Measurements from ENCODE around the gene SHBG.
A peak's percentile ranks its signal among the peaks of the same experiment; 100 is the strongest.
"Not testable (repeated sequence)": the region's sequence is repeated elsewhere in the genome, so short reads cannot be mapped to it uniquely, and the experiment has no call there.

SHBG gene, protein sequence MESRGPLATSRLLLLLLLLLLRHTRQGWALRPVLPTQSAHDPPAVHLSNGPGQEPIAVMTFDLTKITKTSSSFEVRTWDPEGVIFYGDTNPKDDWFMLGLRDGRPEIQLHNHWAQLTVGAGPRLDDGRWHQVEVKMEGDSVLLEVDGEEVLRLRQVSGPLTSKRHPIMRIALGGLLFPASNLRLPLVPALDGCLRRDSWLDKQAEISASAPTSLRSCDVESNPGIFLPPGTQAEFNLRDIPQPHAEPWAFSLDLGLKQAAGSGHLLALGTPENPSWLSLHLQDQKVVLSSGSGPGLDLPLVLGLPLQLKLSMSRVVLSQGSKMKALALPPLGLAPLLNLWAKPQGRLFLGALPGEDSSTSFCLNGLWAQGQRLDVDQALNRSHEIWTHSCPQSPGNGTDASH

DNA sequence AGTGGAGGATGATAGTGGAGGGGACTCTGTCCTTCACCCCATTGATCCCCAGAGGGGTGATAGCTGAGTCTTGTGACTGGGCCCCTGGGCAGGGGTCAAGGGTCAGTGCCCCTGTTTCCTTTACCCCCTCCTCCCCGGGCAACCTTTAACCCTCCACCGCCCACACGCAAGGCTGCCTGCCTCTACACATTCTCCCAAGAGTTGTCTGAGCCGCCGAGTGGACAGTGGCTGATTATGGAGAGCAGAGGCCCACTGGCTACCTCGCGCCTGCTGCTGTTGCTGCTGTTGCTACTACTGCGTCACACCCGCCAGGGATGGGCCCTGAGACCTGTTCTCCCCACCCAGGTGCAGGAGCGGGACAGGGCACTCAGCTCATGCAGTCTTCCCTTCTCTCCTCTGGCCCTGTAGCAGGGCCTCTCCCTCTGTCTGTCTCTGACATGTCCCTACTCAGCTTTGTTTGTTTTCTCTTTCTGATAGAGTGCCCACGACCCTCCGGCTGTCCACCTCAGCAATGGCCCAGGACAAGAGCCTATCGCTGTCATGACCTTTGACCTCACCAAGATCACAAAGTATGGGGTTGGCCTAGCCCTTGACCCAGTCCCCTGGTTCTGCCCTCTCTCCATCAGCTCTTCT, at the start of gene SHBG:
Gene SHBG, plus strand, starts transcription at position 197 of the 633 bp plus-strand sequence. Its CDS starts 38 bp downstream, at position 235.
- no peak for DNase-seq

DNA sequence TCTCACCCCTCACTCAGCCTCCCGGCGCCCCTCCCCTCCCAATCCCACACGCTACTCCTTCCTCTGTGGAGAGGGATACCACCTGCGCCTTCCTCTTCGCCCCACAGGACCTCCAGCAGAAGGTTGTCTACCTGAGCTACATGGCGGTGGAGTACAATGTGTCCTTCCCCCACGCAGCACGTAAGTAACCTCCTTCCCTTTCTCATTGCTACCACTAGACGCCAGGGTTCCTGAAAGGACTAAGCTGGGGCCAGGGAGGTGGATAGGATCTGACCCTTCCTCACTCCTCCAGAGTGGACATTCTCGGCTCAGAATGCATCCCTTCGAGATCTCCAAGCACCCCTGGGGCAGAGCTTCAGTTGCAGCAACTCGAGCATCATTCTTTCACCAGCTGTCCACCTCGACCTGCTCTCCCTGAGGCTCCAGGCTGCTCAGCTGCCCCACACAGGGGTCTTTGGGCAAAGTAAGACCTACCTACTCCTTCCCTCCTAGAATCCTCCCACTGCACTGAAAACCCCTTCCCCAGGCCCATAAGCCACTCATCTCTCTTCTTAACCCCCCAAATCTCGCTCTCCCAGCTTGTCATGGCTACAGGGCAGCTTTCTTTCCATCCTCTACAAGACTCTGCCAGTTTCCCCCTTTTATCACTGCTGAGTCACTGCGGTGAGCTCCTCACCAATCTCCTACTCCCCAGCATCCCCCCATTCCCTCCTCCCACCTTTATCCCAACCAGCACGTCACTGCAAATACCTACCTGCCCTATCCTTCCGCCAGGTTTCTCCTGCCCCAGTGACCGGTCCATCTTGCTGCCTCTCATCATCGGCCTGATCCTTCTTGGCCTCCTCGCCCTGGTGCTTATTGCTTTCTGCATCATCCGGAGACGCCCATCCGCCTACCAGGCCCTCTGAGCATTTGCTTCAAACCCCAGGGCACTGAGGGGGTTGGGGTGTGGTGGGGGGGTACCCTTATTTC, 49.0 kb upstream of the SHBG start:
- DNase-seq = no peak

DNA sequence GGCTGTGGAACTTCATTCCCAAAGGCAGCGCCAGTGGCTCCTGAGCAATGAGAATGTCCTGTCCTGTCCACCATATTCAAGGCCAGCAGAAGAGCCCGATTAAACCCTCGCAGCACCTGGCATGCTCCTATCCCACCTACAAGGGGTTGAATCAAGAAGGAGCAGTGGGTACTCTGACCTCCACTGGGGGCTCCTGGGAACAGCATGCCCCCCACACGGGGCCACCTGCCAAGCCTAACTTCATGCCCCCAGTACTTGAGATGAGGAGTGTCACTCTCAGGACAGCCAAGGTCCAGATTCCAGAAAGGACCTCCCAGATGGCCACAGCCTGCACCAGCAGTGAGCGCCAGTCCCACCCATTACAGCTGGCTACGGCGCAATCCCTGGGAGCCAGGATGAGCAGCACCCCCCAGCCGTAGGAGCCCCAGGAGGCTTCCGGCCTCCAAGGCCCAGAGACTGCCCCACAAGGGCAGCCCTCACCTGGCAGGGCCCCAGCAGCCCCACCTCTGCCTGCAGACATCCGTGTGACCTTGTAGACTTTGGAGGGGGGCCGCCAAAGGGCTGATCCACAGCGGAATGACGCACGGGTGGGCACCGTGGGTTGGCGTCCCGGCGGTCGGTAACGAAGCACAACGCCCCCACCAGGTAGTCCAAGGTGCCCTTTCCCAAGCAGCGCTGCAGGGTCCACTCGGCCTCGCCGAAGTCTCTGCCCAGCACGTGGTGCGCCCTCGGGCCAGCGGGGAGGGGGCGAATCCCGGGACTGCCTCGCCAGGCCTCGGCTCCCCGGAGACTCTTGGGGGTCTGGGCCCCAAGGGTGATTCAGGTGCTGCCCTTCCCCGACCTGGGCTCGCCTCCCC, 47.3 kb upstream of the SHBG start:
- DNase-seq = no peak

DNA sequence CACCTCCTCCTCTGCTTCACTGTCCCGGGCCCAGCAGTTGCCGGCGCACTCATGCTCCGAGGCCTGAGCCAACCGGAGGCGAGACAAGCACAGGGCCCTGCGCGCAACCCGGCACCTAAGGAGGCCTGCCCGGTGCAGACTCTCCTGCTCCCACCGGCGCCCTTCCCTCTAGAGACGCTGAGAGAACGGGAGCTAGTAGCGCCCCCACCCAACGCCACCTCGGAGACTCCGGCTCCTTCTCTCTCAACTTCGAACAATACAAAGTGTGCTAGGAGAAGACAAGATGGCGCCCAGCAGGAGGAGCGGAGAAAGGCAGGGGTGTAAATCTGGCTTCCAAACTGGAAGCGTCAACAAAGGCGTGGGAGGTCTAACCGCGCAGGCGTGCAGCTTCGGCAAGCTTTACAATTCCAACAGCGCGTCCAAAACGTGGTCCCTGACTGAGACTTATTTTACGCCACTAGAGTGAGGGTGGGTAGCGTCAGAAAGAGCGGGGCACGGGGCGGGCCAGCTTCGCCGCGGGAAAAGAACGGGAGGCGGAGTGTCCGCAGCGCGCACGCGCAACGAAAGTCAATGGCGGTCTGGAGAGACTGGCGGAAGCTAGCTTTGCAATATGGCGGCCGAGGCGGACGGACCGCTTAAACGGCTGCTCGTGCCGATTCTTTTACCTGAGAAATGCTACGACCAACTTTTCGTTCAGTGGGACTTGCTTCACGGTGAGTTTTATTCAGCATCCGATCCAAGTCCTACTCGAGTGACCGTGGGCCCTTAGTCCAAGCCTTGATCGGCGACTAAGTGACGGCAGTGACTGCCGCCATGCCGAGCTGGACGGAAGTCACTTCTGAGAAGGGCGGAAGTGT, 46.5 kb upstream of the SHBG start, which contains the start of gene MPDU1:
Gene MPDU1, plus strand, starts transcription at position 600 of the 857 bp plus-strand sequence. Its CDS starts 11 bp downstream, at position 611.
- peak; percentile 95 for DNase-seq

DNA sequence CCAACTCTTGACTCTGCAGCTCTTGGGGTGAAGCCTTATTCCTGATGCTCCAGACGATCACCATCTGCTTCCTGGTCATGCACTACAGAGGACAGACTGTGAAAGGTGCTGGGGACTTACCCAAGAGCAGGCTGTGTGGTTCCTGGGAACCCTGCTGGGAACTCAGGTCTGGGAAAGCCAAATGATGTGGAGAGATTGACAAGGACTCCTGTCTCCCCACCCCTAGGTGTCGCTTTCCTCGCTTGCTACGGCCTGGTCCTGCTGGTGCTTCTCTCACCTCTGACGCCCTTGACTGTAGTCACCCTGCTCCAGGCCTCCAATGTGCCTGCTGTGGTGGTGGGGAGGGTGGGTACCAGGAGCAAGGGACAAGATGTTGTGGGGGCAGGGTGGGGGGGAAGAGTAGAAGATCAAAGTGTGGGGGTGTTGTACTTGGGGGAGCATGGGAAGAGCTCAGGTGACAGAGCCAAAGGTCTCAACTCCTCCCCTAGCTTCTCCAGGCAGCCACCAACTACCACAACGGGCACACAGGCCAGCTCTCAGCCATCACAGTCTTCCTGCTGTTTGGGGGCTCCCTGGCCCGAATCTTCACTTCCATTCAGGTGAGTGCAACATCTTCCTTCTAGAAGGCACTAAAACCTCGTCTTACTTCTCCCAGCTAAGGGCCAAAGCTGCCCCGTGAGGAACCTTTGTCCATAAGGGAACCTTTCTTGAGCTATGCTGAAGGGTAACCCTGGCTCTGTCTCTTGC, 43.1 kb upstream of the SHBG start:
- DNase-seq = no peak

DNA sequence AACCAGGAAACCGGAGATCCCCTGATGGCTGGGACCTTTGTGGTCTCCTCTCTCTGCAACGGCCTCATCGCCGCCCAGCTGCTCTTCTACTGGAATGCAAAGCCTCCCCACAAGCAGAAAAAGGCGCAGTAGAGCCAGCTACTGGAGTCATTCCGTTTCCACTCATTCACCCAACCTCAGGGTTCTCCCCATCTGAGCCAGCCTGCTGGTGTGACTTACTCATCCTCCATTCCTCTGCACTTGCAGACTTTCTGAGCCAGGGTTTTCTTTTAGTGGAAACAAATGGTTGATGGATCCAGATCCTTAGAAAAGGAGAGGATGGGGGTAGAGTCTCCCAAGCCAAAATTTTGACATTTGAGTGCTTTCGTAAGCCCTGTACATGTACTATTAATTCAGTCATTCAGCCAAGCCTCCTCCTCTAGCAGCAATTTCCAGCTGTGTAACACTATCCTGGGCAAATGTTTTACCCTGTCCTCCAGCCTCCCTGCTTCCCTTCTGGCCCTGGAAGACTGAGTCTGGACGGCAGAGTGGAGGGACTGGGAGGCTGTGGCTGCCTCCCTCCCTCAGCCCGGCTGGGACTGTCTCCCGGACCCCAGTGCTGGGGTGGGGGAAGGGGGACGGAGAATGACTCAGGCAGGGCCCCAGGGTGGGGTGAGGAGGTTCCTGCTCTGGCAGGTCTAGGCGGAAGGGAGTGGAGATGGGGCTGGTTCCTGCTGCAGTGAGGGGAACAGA, 42.3 kb upstream of the SHBG start:
- DNase-seq = no peak

DNA sequence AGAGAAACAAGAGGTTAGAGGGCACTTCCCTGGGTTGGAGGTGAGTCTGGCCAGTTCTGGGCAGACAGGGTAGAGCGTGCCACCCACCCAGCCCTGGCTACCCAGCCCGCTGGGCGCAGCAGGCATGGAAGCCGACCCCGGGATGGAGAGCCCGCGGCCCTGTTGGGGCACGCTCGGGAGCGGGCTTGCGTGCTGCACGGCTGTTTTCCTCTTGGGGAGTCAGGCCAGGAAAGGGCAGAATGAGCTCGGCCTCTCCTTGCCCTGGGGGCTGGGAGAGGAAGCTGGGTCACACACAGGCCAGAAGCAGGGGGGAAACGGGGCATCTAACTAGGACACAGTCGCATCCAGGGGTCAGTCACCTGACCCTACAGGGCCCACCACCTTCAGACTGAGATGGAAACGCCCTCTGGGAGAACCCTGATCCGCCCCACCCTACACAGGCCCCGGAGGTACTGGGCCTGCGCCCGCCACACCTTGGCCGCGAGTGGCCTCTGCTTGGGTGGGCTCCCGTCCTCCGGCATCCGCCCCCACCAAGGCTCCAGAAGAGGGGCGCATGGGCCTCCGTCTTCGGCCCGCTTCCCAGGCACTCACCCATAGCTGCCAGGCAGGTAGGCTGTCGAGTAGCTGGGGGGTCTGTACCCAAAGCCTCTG, 41.3 kb upstream of the SHBG start:
- no peak for DNase-seq

DNA sequence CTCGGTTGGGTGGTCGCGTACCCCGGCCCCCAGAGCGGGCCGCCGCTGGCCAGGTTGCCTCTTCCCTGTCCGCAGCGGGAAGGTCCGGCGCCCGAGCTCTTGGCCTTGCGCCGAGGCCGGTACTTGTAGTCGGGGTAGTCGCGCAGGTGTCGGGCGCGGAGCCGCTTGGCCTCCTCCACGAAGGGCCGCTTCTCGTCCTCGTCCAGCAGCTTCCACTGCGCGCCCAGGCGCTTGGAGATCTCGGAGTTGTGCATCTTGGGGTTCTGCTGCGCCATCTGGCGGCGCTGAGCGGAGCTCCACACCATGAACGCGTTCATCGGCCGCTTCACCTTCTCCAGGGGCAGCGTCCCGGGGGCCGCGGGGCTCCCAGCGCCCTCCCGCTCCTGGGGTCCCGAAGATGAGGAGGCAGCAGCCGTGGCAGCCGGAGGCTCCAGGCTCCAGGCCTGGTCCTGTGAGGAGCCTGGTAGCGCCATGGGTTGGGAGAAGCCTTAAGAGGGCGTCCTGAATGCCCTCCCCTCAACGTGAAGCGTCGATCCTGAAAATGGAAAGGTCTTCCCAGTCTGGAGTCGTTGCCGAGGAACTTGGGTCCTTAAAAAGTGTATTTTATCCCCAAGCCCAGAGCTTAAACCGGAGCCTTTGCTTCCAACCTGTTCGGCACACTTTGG, 40.6 kb upstream of the SHBG start:
- DNase-seq = peak; percentile 66

DNA sequence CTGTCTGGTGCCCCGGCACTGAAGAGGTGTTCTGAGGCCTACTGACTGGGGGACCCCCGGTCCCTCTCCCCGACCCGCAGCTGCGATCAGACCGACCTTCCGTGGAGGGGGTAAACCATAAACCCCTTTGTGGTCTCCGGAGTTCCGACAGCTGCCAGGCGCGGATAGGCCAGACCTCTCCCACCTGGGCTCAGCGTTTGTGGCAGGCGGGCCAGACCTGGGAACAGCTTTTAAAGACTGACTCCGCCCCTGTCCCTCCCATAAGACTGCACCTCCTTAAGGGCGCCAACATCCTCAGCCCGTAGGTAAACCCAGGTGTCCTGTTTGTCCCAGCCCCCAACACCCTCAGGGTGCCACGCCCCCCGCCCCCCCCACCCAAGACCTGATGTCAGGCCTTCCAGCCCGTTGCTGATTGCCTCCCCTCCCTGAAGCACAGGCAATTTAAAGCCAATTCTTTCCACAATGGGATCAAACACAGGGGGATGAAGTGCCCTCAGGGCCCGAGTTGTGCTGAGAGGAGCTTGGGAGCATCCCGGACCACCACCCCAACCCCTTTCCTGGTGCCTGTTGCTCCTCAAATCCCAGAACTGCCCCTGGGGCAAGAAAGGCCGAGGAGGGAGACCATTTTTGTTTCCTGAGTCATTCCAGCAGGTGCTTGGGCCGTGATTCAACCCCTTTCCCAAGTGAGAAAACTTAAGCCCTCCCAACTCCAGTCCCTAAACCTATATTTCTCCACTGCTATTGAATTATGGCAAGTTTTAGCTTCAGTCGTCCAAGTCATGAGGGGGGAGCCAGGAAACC, 39.8 kb upstream of the SHBG start, which contains the start of gene SOX15:
Gene SOX15, minus strand, starts transcription at position 204 of the 801 bp plus-strand sequence. CDS start 418 bp downstream, outside the sequence.
- DNase-seq = no peak

GRCh38 chr17:7590743-7591142, 39.2 kb upstream of the SHBG start:
- DNase-seq = no peak

- no peak for DNase-seq
Measured at GRCh38 chr17:7591596-7591995, 38.3 kb upstream of the SHBG start.

DNA sequence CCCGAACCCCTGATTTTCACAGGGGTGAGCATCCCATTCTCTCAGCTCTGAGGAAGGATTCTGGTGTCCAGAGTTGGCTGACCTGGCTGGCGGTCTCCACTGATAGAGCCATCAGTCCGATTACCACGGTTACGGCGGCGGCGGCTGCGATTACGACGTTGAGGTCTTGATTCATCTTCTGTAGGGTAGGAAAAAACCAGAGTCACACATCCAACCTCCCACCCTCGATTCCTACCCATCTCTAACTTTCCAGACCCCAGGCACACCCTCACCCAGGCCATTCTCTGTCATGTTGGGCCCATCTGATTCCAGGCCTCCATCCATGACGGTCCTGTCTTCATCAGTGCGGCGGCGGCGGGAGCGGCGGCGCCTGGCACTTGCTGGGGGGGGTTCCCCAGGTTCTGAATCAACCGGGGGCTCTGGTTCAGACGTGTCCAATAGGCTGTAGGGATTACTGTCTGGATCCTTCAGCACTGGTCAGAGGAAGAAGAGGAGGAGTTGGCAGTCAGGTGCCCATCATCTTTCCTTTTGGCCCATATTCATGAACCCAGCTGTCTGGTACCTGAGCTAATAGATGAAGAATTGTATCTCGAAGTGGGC, 37.4 kb upstream of the SHBG start:
- DNase-seq = no peak

DNA sequence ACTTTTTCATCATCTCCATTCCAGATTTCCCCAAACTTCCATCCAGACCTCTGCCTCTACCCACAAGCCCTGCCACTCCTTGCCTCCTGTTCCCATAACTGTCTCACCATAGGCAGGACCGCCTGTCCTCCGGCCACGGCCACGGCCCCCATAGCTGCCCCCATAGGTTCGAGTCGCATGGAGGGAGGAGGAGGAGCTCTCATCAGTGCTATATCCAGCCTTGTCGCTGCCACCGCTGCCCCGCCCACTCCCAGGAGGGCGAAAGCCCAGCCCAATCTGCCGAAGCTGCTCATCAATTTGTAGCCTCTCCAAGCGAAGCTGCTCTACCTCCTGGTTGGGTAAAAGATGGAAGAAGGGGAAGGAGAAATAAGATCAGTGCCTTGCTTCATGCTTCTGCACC, 36.6 kb upstream of the SHBG start:
- no peak for DNase-seq

- DNase-seq = not testable (repeated sequence)
Measured at GRCh38 chr17:7597561-7597960, 32.4 kb upstream of the SHBG start.

- DNase-seq = no peak
Measured at GRCh38 chr17:7606280-7606679, 23.7 kb upstream of the SHBG start.

DNA sequence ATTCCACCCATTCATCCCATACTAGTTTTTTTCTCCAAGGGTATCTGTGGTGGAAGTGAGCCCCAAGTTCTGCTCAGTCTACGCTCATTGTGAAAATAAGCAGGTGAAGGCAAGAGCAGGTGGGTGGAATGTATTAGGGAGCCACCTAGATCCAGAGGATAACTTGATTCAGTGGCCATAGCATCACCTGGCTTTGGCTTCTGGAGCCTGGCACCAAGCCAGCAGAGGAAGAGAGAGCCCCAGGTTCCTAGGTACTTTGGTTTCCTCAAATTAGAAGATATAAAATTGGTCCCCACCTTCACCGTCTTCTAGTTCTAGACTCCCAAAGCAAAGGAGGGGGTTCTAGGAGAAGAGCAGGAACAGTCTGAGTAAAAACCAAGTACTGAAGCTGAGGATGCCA, 19.3 kb upstream of the SHBG start:
- DNase-seq = no peak

All from activated CD4-positive, CD25-positive, alpha-beta regulatory T cell treated with anti-CD3 and anti-CD28 coated beads, Interleukin-2, amount 50 U/mL, for 72 hours (primary cell).